ENCODE data around the gene ASIC1.

Gene ASIC1

GRCh38 chr12:50041062-50041860 lies 16.1 kb upstream of the ASIC1 start:
- no peak for DNase-seq

GRCh38 chr12:50041962-50042361 lies 15.4 kb upstream of the ASIC1 start:
- DNase-seq: no peak

- DNase-seq: no peak
Observed at GRCh38 chr12:50042693-50043092, 14.7 kb upstream of the ASIC1 start.

DNA sequence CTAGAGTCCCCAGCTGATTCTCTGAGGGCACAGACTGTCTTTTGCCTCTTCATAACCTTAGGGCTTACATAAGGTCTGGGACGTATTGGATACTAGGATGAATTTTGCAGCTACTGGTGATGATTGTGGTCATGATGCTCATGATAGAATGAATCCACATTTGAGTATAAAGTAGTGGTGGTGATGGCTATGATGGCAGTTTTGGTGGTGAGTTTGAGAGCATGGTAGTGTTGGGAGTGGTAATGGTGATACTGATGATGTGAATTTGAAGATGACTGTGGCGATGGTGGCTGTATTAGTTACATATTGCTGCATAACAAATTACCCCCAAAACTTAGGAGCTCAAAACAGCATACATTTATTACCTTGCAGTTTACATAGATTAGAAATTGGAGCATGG lies 14.1 kb upstream of the ASIC1 start:
- no peak for DNase-seq

DNA sequence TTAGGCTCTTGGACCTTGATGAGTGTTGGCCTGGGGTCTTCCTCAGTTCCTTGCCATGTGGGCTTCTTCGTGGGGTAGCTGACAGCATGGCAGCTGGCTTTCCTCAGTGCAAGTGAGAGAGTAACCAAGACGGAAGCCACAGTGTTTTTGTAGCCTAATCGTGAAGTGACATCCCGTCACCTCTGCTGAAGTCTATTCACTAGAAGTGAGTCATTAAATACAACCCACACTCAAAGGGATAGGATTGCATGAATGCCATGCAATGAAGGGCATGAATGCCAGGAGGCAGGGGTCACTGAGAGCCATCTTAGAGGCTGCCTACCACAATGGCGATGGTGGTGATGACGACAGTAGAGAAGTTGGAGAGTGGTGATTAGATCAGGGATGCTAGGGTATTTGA lies 13.5 kb upstream of the ASIC1 start:
- DNase-seq: no peak

DNA sequence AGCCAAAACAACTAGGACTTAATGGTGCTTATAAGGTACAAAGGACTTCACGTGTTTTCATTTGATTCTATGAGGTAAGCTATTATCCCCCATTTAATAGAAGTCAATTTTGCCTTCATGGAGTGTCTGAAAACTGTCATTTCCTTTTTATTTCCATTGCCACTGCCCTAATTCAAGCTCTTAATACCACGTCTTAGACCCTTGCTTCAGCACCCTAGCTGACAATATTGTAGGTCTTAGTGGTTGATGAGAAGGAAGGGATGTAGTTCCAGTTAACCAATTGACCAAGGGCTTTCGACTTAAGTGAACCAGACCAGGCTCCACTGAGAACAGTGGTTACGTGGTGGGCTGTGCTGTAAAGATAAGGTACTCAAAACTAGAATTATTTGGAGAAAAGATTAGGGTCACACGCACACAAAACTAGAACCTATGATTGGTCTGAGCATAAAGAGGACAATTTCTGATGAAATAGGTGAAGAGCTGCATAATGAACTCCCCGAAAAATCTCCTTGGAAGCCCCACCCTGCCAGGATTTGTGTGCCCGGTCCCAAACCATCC lies 9.6 kb upstream of the ASIC1 start:
- DNase-seq: no peak

DNA sequence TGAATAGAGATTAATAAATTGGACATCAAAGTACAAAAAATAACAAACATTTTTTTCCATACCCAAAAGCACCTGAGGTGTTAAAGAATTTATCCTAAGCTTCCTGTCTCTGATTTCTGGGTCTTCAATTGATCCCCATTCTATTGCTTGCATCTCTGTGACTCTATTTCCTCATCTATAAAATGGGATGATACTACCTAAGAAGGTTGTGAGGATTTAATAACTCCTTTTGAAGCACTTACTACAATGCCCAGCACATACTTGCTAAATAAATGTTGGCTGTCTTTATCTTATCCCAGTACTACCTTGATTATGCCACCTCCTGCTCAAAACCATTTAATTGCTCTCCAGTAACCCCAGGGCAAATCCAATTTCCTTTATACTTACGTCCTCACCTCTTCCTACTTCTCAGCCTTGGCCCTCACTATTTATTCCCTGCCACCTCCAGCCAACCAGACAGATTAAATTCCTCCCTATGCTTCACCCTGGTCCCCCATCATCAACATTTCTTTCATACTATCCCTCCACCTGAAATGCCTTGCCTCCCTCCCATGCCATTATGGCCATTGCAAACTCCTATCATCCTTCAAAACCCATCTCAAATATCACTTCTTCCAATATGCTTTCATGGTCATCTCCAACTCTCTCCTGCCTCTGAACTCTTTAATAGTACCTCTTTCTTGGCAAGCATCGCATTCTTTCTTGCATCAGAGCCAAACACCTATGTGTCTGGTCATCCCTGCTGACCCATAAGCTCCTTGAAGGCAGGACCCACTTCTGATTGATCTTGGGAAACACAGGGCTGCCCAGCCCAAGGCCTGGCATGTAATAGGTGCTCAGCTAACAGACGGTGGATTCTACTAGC lies 7.9 kb upstream of the ASIC1 start:
- no peak for DNase-seq

DNA sequence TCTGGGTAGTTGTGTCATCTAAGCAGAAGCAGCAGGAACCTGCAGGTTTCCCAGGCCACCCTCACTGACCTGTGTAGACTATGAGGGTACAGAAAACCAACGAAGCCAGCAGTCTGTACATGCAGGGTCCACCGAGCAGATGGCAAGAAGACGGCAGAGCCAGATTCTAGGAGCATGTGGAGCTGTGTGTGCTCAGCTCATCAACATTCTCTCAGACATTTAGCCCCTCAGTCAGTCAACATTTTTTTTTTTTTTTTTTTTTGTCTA lies 7.3 kb upstream of the ASIC1 start:
- no peak for DNase-seq

- peak; percentile 62 to 82 (median 76) for DNase-seq
Observed at GRCh38 chr12:50050410-50051098, 6.8 kb upstream of the ASIC1 start.

DNA sequence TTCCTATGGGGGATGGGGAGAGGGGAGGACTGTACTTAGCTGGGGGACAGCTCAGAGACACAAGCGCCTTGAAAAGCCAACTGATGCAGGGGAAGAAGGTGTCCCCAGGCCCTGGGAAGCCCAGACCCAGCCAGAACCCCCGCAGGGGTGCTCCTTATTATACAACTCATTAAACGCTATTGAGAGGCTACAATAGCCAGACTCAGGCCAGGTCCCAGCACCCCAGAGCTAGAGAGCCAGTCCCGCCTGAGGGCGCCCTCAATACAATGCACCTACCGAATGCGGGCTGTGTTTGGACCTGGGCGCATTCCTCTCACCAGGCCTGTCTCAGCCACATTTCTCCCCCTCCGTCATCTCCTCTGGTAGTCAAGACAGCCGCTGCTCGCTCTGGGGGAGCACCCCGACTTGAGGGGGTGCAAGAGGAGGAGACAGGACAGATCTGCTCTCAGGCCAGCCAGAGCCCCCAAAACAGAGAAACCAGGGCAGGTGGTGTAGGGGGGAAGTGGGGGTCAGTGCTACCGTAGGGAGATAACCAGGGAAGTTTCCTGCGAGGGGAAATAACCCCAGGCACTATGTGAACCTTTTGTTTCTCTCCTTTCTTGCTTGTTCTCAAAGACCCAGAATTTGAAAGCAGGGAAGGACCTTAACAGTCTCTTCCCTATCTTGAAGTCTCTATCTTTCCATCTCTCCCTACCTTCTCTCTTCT lies 6.1 kb upstream of the ASIC1 start:
- no peak for DNase-seq

DNA sequence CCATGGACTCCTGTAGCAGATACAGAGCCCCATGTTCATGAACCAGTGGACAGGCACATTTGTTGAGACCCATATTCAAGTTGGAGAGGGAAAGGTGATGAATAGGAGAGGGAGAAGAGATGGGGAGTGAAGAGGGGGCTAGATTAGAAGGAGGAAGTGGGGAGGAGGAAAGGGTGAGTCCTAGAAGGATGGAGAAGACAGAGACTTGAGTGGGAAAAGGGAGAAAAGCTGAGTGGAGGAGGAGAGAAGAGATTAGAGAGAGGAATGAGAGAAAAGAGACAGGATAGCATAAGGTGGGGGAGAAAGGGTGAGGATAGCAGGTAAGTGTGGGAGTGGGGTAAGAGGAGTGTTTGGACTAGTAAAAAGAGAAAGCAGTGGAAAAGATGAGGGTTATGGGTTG lies 4.9 kb upstream of the ASIC1 start:
- no peak for DNase-seq

- no peak for DNase-seq
Observed at GRCh38 chr12:50052964-50053363, 4.4 kb upstream of the ASIC1 start.

- DNase-seq: peak in 3 of 4 experiments; percentile 39 to 46 (median 41)
Observed at GRCh38 chr12:50053583-50053982, 3.8 kb upstream of the ASIC1 start.

- peak; percentile 56 to 80 (median 64) for DNase-seq
Observed at GRCh38 chr12:50055831-50056638, 1.4 kb upstream of the ASIC1 start.

DNA sequence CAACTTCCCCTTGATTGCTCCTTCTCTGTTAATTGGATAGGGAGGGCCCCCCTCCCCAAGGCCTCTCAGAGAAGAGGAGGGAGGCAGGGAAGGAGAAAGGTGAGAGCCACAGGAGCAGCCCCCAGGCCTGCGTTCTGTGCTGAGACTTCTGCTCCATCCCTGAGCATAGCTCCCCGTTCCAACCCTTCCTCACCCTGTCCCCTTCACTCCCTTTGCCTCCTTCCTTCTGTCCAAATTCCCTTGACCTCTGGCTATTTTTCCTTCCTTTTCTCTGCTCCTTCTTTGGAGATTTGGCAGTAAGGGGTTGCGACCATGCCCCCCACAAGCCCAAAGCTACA lies 788 bp upstream of the ASIC1 start:
- DNase-seq: no peak

DNA sequence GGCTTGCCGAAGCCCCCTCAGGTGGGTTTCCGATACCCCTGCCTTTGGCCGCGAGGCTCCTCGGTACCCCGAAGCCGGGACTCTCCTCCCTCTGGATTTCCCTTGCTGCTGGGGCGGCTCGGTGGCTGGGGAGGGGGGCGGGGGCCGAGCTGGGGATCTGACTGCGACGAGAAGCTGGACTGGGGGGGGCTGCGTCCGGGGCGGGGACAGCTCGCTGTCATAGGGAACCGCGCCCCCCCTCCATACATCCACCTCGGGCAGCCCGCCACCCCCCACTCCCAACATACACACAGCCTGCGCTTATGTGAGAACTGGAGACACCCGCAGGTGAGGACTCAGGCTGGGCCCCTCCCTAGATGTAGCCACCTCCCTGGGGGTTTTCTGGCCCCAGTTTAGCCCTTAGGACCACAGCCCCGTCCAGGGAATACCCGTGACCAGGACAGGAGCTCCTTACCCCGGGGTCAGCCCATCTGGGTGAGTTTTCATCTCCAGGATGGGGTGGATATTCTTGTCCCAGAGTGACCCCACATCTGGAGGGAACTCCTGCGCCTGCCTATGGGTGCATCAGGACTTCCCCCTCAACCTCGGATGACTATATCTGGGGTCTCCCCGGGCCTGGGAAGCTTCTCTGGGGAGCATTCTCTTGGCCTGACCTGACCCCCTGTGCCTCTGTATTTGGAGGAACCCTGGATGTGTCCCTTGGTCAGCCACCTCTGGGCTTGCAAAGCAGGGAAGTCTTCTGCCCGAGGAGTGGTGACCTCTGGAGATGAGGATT lies 687 bp downstream of the ASIC1 start:
- no peak for DNase-seq

DNA sequence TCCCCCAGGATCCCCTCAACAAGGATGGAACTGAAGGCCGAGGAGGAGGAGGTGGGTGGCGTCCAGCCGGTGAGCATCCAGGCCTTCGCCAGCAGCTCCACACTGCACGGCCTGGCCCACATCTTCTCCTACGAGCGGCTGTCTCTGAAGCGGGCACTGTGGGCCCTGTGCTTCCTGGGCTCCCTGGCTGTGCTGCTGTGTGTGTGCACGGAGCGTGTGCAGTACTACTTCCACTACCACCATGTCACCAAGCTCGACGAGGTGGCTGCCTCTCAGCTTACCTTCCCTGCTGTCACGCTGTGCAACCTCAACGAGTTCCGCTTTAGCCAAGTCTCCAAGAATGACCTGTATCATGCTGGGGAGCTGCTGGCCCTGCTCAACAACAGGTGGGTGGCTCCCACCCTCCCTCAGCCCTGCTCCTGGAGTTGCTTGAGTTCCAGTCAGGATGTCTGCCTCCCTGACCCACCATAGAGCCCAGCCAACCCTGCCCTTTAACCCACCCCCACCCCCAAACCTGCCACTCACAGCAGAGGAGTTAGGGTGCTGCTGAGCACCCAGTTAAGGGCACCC lies 1.4 kb downstream of the ASIC1 start:
- DNase-seq: no peak

GRCh38 chr12:50059440-50060119 lies 2.2 kb downstream of the ASIC1 start:
- DNase-seq: peak; percentile 65 to 84 (median 78)

GRCh38 chr12:50060120-50060468 lies 2.7 kb downstream of the ASIC1 start:
- DNase-seq: no peak

DNA sequence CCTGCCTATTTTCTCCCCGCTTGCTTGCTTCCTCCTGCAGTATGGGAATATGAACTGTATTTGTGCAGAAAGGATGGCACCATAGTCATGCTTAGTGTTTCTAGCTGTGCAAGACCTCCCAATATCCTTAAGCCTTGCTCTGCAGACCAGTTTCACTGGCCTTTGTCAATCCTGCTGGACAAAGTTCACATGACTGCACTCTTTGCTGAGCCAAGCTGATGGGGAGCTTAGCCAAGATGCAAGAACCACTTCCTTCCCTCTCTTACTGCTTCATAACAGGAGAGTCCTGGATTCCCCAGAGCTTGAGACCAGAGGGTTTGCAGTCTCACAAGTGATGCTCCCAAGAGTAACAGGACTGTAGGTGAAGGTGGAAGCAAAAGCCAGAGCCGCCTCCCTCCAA lies 3.8 kb downstream of the ASIC1 start:
- DNase-seq: peak; percentile 75 to 90 (median 83)
